Ishikawa (cell line): ENCODE data around the gene TMEM52.

Source experiments
- CEBPB ChIP-seq: IDR thresholded peaks from 2 replicates; pipeline ENCODE4 v1.6.1; 2012
- CREB1 ChIP-seq: IDR thresholded peaks from 2 replicates; pipeline ENCODE4 v1.6.1; 2012; ENCODE audit warnings: low read depth
- EGR1 ChIP-seq: IDR thresholded peaks from 2 replicates; pipeline ENCODE4 v1.6.1; 2012
- EP300 ChIP-seq: IDR thresholded peaks from 2 replicates; pipeline ENCODE4 v1.6.1; 2012; ENCODE audit warnings: borderline replicate concordance
- FOXM1 ChIP-seq: IDR thresholded peaks from 2 replicates; pipeline ENCODE4 v1.6.1; 2012; ENCODE audit warnings: low read depth, borderline replicate concordance
- MAX ChIP-seq: IDR thresholded peaks from 2 replicates; pipeline ENCODE4 v1.6.1; 2012
- NFIC ChIP-seq: IDR thresholded peaks from 2 replicates; pipeline ENCODE4 v1.6.1; 2012
- RAD21 ChIP-seq: IDR thresholded peaks from 2 replicates; pipeline ENCODE4 v1.6.1; 2012; ENCODE audit warnings: low read depth
- REST ChIP-seq: IDR thresholded peaks from 2 replicates; pipeline ENCODE4 v1.6.1; 2012; ENCODE audit warnings: low read depth, mild to moderate bottlenecking
- TAF1 ChIP-seq: IDR thresholded peaks from 2 replicates; pipeline ENCODE4 v1.6.1; 2012; ENCODE audit warnings: low read depth, mild to moderate bottlenecking
- TCF12 ChIP-seq: IDR thresholded peaks from 2 replicates; pipeline ENCODE4 v1.6.1; 2012; ENCODE audit warnings: low read depth
- TEAD4 ChIP-seq: IDR thresholded peaks from 2 replicates; pipeline ENCODE4 v1.6.1; 2012
- USF1 ChIP-seq: IDR thresholded peaks from 2 replicates; pipeline ENCODE4 v1.6.1; 2012
- YY1 ChIP-seq: IDR thresholded peaks from 2 replicates; pipeline ENCODE4 v1.6.1; 2012; ENCODE audit warnings: low read depth
- ZBTB7A ChIP-seq: IDR thresholded peaks from 2 replicates; pipeline ENCODE4 v1.6.1; 2012; ENCODE audit warnings: low read depth

The TMEM52 gene

GRCh38 chr1:1938276-1938573 lies 19.1 kb upstream of the TMEM52 start:
- TF ChIP-seq ZBTB7A (no peak), MAX (no peak), TCF12 (no peak), REST (no peak), CREB1 (no peak), EP300 (no peak), CEBPB (no peak), YY1 (no peak), EGR1 (no peak), TAF1 (no peak), RAD21 (no peak), USF1 (no peak), NFIC (no peak), FOXM1 (no peak), TEAD4 (no peak)

- no peak for TF ChIP-seq CEBPB
- TF ChIP-seq EP300, result no peak
- no peak for TF ChIP-seq TEAD4
- TF ChIP-seq TAF1, result no peak
- TF ChIP-seq EGR1, result no peak
Observed at GRCh38 chr1:1937549-1938275, 18.6 kb upstream of the TMEM52 start.

GRCh38 chr1:1937061-1937460 lies 18.0 kb upstream of the TMEM52 start:
- TF ChIP-seq RAD21 (no peak), TCF12 (no peak), ZBTB7A (no peak), TAF1 (no peak), TEAD4 (no peak), MAX (no peak), EP300 (no peak)

- TF ChIP-seq FOXM1 (no peak), EP300 (no peak), ZBTB7A (no peak), MAX (no peak), CREB1 (no peak), NFIC (no peak), USF1 (no peak), CEBPB (no peak)
Observed at GRCh38 chr1:1929639-1930545, 10.8 kb upstream of the TMEM52 start.

- no peak for TF ChIP-seq RAD21
- no peak for TF ChIP-seq CREB1
- no peak for TF ChIP-seq REST
- TF ChIP-seq NFIC, result no peak
- TF ChIP-seq TEAD4, result no peak
- no peak for TF ChIP-seq ZBTB7A
- no peak for TF ChIP-seq EGR1
- TF ChIP-seq TCF12, result no peak
- TF ChIP-seq EP300, result no peak
- no peak for TF ChIP-seq FOXM1
- no peak for TF ChIP-seq CEBPB
- no peak for TF ChIP-seq YY1
- no peak for TF ChIP-seq MAX
- TF ChIP-seq TAF1, result no peak
- no peak for TF ChIP-seq USF1
Observed at GRCh38 chr1:1929102-1929638, 10.1 kb upstream of the TMEM52 start.
